Hindlimb muscle (tissue), 1 donor: Measurements from ENCODE around the gene TMEM259. TPM values are rescaled to one million over a fixed set of nuclear protein-coding genes. Genes with fewer than 3 reads are reported as not detected.
A peak's percentile ranks its signal among the peaks of the same experiment; 100 is the strongest.
"Not testable (repeated sequence)": the region's sequence is repeated elsewhere in the genome, so short reads cannot be mapped to it uniquely, and the experiment has no call there.

ENCODE experiments used
- DNase-seq: peaks from one replicate; pipeline ENCODE4 v3.0.0-alpha.2; 2013
- polyA plus RNA-seq: library from polyadenylated mRNA; unstranded; fragments of 120-200 nt; gene quantifications from one replicate; pipeline ENCODE4 v1.2.1, GENCODE V29; 2013; ENCODE audit not compliant: insufficient read length

Gene TMEM259
- polyA plus RNA-seq, 1 donor, result 94.8 TPM

DNA sequence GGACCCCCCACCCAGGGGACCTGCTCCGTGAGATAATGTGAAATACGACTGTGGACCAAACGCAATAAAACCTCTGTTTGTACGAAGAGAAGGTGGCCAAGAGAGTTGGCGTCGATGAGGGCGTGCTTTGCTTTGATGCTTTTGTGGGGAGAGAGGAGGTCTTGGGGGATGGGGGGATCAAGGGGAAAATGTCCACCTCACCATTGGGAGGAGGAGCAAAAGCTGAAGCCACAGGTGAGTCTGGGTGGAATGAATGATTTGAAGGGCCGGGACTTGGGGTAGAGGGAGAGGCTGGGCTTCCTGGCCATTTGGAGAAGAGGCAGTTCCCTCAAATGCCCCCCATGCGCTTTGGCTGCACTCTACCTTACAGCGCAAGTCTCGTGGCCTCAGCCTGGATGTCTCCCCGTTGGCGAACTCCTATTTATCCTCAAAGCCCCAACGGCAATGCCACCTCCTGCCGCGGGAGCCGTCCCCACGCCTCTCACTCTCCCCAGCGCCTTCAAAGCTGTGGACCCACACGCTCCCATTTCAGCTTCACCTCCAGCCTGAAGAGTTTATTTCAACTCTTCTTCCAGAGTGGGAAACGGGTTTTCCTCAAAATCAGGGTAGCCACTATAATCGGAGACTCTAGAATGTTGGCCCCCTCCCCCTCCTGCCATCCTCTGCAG lies 18.2 kb upstream of the TMEM259 start:
- no peak for DNase-seq

DNA sequence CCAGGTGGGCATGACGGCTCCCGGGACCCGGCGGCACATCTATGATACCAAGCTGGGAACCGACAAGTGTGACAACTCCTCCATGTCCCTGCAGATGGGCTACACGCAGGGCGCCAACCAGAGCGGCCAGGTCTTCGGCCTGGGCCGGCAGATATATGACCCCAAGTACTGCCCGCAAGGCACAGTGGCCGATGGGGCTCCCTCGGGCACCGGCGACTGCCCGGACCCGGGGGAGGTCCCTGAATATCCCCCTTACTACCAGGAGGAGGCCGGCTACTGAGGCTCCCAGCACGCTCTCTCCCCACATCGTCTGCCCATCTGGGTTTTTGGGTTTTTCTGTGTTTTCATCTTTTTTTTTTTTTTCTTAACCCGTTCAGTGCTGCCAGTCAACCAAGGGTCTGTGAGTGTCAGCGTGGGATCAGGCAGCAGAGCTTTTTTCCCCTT lies 16.7 kb upstream of the TMEM259 start:
- DNase-seq, result no peak

GRCh38 chr19:1035998-1036621 lies 15.2 kb upstream of the TMEM259 start:
- DNase-seq, result no peak

GRCh38 chr19:1032264-1032867 lies 11.4 kb upstream of the TMEM259 start:
- no peak for DNase-seq

- peak; percentile 71 for DNase-seq
Measured at GRCh38 chr19:1028062-1028926, 7.4 kb upstream of the TMEM259 start.

GRCh38 chr19:1027650-1028061 lies 6.7 kb upstream of the TMEM259 start:
- DNase-seq, result no peak

GRCh38 chr19:1026783-1027649 lies 6.1 kb upstream of the TMEM259 start:
- no peak for DNase-seq

DNA sequence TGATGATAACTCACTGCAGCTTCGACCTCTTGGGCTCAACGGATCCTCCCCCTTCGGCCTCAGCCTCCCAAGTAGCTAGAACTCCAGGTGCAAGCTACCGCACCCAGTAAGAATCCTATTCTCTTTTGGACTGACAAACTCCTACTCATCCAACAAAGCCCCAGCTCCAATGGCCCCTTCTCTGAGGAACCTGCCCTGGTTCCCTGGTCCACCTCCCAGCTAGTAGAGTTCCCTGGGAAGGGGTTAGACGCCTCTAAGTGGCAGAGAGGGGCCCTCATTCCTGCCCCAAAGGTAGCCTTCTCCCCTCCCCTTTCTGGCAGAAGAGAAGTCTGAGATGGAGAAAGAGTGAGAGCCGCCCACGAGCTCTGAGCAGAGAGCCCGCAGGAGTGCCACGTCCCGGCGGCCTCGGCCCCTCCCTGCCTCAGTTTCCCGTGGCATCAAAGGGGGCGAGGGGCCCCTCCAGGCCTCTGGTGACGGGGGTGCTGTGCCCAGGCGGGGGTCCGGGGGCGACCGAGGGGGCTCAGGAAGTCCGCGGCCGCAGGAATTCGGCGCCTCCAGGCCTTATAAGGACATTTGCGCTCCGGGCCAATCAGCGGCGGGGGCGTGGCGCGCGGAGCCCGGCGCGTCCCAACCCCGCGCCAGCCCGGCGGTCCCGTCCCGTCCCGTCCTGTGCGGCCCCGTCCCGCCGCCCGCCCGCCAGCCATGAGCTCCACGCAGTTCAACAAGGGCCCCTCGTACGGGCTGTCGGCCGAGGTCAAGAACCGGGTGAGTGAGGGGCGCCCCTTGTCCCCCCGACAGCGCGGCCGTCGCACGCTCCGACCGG lies 5.2 kb upstream of the TMEM259 start, which contains the start of gene CNN2:
CNN2 (plus strand) TSS at position 649 of the 823 bp plus-strand sequence; CDS start at position 703, 54 bp downstream.
- DNase-seq, result peak; percentile 81

DNA sequence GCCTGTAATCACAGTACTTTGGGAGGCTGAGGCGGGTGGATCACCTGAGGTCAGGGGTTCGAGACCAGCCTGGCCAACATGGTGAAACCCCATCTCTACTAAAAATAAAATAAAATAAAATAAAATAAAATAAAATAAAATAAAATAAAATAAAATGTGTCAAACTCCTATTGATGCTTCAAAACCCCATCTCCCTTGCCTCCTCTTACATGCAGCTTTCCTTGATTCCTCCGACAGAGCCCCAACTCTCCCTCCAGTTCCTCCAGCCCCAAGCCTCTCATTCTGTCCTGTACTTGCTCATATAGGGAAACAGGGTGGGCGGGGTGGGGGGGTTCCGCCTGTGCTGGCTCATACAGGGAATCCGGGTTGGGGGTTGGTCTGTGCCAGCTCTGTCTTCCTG lies 4.2 kb upstream of the TMEM259 start:
- DNase-seq, result not testable (repeated sequence)

DNA sequence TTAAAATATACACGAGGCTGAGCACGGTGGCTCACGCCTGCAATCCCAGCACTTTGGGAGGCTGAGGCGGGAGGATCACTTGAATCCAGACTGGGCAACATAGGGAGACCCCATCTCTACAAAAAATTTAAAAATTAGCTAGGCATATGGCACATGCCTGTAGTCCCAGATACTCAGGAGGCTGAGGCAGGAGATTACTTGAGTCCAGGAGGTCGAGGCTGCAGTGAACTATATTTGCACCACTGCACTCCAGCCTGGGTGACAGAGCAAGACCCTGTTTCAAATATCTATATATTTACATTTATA lies 2.9 kb upstream of the TMEM259 start:
- DNase-seq, result not testable (repeated sequence)

DNA sequence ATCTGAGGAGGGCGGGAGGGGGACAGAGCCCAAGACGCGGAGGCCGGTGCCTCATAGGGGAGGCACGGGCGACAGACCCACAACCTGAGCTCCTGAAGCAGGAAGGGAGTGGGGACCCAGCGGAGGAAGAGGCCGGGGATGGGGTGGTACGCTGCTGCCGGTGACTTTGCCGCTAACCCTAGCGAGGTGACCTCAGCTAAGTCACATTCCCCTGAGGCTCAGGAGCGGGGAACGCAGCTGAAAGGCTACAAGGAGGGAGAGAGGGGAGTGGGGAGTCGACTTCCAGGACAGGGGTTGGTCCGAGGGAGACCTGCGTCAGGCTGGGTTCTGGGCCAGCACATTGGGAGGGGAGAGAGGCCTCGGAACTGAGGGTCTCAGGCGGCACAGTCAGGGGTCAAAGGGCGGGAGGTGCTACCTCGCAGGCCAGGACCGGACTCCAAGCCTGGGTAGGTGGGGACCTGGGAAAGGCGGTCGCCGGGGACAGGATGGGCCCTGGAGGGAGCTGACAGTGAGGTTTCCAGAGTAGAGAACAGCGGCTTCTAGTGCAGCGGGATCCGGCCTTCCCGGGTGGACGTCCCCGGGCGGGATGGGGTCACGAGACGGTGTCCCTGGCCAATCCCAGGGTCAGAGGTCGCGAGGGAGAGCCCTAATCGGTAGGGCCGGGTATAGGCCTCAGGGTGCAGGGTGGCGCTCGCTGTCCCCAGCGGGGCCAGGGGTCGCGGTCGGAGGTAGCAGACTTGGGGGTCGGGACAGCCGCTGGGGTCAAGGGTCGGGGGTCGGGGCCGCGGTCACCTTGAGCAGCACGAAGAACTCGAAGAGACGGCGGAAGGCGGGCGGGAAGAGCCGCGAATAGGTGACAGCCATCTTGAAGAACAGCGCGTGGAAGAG lies 699 bp downstream of the TMEM259 start:
- DNase-seq, result no peak

DNA sequence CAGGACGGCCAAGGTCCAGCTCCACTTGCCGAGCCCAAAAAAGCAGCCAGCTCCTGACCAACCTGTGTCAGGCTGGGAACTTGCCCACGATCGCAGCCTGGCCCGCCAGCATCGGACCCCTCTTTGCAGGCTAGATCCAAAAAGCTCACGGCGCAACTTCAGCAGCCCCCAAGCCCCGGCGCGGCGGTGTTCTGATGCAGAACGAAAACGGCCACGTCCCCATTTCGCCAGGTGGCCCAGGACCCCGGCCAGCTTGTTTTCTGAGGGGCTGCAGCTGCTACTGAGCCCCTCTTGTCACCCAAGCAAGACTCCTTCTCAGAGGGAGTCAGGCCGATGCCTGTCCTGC lies 1.3 kb downstream of the TMEM259 start:
- DNase-seq, result no peak

GRCh38 chr19:1018932-1019615 lies 1.8 kb downstream of the TMEM259 start:
- no peak for DNase-seq

DNA sequence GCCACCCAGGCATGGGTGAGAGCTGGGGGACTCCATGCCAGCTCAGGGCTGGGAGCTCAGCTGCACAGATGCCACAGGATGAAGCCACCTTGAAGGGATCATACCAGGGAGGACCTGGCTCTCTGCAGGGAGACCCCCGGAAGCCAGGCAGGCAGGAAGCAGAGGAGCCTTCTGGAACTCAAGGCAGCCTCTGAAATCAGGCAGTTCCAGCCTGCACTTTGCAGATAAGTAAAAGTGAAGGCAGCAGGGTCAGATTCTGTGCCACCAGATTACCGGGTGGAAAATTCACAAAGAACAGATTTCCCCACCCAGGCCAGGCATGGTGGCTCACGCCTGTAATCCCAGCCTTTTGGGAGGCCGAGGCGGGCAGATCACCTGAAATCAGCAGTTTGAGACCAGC lies 2.5 kb downstream of the TMEM259 start:
- DNase-seq, result no peak

DNA sequence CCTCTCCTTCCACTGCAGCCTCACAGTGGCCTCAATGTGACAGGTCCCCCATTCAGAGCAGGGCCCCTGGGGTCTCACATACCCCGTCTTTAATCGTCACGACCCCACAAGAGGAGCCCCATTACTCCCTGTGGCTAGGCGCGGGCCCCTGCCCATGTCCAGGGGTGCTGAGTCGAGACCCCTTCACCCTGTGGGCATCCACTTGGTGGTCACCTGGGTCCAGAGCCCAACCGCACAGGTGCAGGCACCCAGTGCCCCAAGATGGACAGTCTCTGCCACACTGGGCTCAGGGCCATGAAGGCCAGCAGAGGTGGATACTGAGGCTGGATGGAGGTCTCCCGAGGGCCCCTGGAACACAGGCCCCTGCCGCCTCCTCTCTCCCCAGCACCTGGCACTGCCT lies 3.0 kb downstream of the TMEM259 start:
- no peak for DNase-seq

DNA sequence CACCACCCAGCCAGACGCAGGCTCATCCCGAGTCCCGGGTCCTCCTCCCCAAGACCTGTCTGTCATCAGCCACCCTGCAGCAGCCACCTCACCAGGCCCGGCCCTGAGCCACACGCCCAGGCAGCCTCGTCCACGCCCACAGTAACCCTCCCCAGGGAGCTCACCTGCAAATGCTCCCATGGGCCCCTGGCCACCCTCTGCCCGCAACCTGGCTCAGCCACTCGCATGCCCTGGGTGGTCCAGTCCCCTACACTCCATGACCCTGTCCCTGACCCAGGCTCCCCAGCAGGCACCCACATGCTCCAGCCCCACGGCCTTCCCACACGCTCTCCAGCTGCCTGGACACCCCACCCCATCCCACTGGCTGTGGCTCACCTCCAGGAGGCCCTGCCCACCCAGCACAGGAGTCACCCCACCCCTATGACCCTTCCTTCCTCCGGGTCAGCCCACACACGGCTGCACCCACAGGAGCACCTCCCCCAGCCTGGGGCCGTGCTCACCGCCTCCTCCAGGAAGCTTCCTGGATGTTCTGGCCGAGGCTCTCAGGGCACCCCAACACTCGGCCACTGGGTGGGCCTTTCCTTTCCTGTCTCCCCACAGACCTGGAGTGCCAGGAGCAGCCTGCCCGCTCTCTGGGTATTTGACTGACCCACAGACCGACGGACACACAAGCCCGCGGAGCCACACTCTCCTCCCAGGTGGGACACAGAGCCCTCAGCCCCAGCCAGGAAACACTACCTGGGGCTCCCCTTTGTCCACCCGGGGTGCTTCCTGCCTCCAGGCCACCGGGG lies 3.6 kb downstream of the TMEM259 start:
- DNase-seq, result no peak

DNA sequence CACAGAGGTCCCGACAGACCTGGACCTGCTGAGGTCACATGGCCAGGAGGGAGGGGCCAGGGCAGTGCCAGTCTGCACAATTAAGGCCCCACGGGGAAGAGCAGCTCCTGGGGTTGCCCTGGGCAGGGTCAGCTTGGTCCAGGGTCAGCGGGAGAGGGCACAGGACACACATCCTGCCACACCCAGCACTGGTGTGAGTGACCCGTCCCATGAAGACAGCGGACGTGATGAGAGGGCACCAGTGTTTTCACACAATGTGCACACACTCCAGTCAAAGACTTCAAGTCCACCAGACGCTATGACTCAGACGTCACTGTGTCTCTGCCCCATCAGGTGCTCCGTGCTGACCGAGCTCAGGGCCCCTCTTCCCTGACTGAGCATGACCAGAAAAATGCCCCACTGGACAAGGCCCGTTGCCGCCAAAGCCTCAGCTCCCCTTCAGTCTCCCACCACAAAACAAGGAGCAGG lies 4.2 kb downstream of the TMEM259 start:
- DNase-seq, result no peak
